ENCODE results near the gene KCNH1.
"Not testable (repeated sequence)": the region's sequence is repeated elsewhere in the genome, so short reads cannot be mapped to it uniquely, and the experiment has no call there.

The KCNH1 gene

DNA sequence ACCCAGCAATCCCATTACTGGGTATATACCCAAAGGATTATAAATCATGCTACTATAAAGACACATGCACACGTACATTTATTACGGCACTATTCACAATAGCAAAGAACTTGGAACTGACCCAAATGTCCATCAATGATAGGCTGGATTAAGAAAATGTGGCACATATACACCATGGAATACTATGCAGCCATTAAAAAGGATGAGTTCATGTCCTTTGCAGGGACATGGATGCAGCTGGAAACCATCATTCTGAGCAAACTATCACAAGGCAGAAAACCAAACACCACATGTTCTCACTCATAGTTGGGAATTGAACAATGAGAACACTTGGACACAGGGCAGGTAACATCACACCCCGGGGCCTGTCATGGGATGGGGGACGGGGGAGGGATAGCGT is 52.5 kb downstream of the KCNH1 start:
- not testable (repeated sequence) for H3K9ac ChIP-seq (ENCODE audit: low read depth, low read length); H3K9me3 ChIP-seq (ENCODE audit: control insufficient read depth, insufficient read depth, low read length); H3K4me1 ChIP-seq (ENCODE audit: insufficient read depth, low read length); H3K36me3 ChIP-seq (ENCODE audit: insufficient read depth, low read length)

GRCh38 chr1:211068976-211069375 is 65.0 kb downstream of the KCNH1 start:
- Histone ChIP-seq H3K9ac (ENCODE audit: low read depth, low read length) (no peak overlapping the region), H3K9me3 (ENCODE audit: control insufficient read depth, insufficient read depth, low read length) (peaks cover 2% of the 10 kb centered on the region; the same call in 1 of the 2 replicates), H3K4me1 (ENCODE audit: insufficient read depth, low read length) (no peaks in the 10 kb centered on the region), H3K36me3 (ENCODE audit: insufficient read depth, low read length) (no peaks in the 10 kb centered on the region)

DNA sequence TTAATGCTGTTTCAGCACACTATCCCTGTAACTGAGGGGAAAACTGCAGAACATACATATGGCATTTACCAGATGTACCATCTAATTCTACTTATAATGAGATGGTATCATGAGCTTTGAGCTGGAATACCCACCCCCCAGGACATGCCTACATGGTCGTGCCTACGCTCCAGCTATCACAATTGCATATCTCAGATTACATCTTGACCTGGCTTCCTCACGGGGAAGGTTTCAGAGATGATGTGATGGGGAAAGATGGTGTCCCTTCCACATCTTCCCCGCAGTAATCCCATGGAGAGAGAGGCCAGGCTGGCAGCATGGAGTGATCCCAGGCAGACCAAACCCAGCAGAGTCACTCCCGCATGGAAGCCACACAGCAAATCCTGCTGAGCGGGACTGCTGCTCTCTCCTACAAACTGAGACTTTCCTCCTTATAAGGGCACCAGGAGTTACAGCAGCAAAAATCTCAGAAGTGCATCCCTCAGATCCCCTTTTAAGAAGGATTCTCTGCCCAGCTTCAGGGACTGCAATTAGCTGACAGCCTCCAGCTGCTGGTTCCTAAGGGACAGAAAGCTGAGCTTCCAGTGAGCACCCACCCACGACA is 67.1 kb downstream of the KCNH1 start:
- no peak overlapping the region for H3K9ac ChIP-seq (ENCODE audit: low read depth, low read length)
- no peaks in the 10 kb centered on the region for H3K36me3 ChIP-seq (ENCODE audit: insufficient read depth, low read length)
- peaks cover 2% of the 10 kb centered on the region; the same call in 1 of the 2 replicates for H3K9me3 ChIP-seq (ENCODE audit: control insufficient read depth, insufficient read depth, low read length)
- H3K4me1 ChIP-seq (ENCODE audit: insufficient read depth, low read length), result no peaks in the 10 kb centered on the region

DNA sequence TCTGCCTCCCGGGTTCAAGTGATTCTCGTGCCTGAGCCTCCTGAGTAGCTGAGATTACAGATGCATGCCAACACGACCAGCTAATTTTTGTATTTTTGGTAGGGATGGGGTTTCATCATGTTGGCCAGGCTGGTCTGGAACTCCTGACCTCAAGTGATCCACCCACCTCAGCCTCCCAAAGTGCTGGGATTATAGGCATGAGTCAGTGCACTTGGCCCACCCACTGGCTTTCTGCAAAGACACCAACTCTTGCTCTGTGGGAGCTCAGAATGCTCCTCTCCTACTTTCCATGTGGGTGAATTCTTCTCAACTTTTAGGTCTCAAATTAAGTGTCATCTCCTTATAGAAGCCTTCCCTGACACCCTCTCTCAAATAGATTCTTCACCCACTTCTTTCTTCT is 92.1 kb downstream of the KCNH1 start:
- H3K4me1 ChIP-seq (ENCODE audit: insufficient read depth, low read length); H3K36me3 ChIP-seq (ENCODE audit: insufficient read depth, low read length); H3K9ac ChIP-seq (ENCODE audit: low read depth, low read length); H3K9me3 ChIP-seq (ENCODE audit: control insufficient read depth, insufficient read depth, low read length): not testable (repeated sequence)

DNA sequence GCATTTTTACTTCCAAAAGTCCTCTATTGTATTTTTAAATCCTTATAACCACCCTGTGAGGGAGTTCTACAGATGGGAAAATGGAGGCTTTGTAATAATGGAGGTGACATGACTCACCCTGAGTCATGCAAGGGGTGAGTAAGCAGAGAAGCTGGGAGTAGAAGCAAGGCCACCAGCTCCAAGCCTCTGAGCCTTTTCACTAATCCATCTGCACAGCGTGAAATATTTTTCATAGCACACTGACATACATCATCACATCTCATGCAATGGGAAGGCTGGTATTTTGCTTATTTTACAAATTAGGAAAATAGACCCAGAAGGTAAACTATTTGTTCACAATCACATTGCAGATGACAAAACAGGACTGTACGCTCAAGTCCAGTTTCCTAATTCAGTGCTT is 96.9 kb downstream of the KCNH1 start:
- Histone ChIP-seq H3K9me3 (ENCODE audit: control insufficient read depth, insufficient read depth, low read length) (no peaks in the 10 kb centered on the region), H3K9ac (ENCODE audit: low read depth, low read length) (no peak overlapping the region), H3K4me1 (ENCODE audit: insufficient read depth, low read length) (0 out of 2 replicates have a peak, but pooled peaks cover 4% of the 10 kb centered on the region), H3K36me3 (ENCODE audit: insufficient read depth, low read length) (no peaks in the 10 kb centered on the region)

DNA sequence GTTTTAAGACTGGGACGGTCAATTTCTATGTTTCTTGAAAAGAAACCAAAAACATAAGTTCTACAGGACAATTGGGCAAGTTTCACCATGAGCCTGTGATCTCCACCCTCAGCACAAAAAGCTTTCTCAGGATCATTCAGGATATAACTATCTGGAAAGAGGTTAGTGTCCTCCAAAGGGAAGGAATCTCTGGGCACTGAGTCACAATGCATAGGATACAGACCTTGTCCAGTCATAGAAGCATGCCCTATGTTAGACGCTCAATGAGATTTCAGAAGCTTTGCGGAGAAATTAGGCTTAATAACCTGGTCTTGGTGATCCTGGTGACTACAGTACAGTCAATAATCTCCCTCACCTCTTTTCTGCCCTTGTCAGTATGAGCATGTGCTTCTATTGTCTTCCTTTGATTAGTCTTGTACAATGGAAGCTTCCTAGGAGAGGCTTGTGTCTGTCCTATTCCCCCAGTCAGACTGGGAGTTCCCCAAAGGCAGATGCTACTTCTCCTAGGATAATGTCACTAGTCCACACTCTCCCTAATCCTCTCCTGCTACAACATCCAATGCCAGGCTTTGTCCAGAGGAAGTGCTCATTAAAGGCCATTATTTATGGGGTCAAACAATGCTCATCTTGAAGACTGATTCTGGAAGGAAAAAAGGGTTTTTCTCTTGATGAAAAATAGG is 97.4 kb downstream of the KCNH1 start:
- H3K9me3 ChIP-seq (ENCODE audit: control insufficient read depth, insufficient read depth, low read length), result no peaks in the 10 kb centered on the region
- H3K9ac ChIP-seq (ENCODE audit: low read depth, low read length), result no peak overlapping the region
- no peaks in the 10 kb centered on the region for H3K36me3 ChIP-seq (ENCODE audit: insufficient read depth, low read length)
- H3K4me1 ChIP-seq (ENCODE audit: insufficient read depth, low read length), result 0 out of 2 replicates have a peak, but pooled peaks cover 4% of the 10 kb centered on the region

DNA sequence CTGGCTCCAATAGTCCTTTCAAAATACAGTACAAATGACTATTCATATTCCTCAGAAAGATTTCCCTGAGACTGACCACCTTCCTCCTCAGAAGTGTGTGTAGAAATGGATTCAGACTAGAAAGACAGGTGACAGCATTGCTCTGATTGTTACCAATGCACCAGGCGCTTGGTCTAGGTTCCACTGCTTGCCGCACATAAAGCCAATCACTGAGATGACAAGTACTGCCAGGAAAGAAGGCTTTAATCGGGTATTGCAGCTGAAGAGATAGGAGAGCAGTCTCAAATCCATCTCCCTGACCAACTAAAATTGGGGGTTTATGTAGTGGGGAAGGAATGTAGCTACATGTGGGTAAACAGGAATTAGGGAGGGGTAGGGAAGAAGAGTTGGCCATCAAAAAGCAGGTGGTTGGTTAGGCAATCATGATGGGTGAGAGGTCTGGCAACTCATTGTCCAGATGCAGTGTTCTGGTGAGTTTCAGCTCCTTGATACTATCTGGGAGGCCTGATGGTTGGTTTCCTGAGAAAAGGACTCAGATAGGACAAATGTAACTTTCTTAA is 98.0 kb downstream of the KCNH1 start:
- no peak overlapping the region for H3K9ac ChIP-seq (ENCODE audit: low read depth, low read length)
- no peaks in the 10 kb centered on the region for H3K9me3 ChIP-seq (ENCODE audit: control insufficient read depth, insufficient read depth, low read length)
- 0 out of 2 replicates have a peak, but pooled peaks cover 4% of the 10 kb centered on the region for H3K4me1 ChIP-seq (ENCODE audit: insufficient read depth, low read length)
- no peaks in the 10 kb centered on the region for H3K36me3 ChIP-seq (ENCODE audit: insufficient read depth, low read length)

DNA sequence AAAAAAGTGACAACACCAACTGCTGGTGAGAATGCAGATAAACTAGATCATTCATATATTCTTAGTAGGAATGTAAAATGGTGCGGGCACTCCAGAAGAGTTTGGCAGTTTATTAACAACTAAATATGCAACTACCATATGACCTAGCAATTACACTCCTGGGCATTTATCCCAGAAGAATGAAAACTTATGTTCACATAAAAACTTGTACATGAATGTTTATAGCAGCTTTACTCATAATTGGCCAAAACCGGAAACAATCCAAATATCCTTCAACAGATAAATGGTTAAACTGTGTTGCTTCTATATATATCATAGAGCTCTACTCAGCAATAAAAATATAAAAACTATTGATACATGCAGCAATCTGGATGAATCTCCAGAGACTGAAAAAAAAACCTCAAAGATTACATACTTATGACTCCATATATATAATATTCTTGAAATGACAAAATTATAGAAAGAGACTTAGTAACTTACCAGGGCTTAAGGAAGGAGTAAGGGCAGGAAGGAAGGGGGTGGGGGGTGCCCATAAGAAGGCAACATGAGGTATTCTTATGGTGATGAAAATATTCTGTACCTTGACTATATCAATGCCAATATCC is 99.9 kb downstream of the KCNH1 start:
- Histone ChIP-seq H3K9me3 (ENCODE audit: control insufficient read depth, insufficient read depth, low read length) (no peaks in the 10 kb centered on the region), H3K36me3 (ENCODE audit: insufficient read depth, low read length) (no peaks in the 10 kb centered on the region), H3K4me1 (ENCODE audit: insufficient read depth, low read length) (0 out of 2 replicates have a peak, but pooled peaks cover 4% of the 10 kb centered on the region), H3K9ac (ENCODE audit: low read depth, low read length) (no peak overlapping the region)

DNA sequence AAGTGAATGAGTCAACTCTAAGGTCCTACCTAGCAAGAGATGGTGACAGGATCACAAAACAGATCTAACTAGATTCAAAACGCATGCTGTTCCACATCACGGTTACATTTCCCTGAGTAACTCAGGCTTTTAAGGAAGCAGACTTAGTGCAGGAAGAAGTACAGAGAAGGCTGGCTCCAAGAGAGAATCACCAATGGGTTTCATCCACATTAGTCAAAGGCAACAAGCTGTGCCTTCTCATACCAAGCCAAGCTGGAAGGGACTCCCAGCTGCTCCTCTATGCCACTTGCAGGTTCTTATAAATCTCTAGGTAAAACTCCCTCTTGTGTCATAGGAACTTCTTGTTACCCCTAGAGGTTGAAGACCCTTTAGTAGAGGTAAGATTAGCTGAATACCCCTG is 109.0 kb downstream of the KCNH1 start:
- no peaks in the 10 kb centered on the region for H3K9me3 ChIP-seq (ENCODE audit: control insufficient read depth, insufficient read depth, low read length)
- H3K4me1 ChIP-seq (ENCODE audit: insufficient read depth, low read length), result no peaks in the 10 kb centered on the region
- no peaks in the 10 kb centered on the region for H3K36me3 ChIP-seq (ENCODE audit: insufficient read depth, low read length)
- no peak overlapping the region for H3K9ac ChIP-seq (ENCODE audit: low read depth, low read length)

- no peaks in the 10 kb centered on the region for H3K36me3 ChIP-seq (ENCODE audit: insufficient read depth, low read length)
- H3K9me3 ChIP-seq (ENCODE audit: control insufficient read depth, insufficient read depth, low read length), result no peaks in the 10 kb centered on the region
- H3K4me1 ChIP-seq (ENCODE audit: insufficient read depth, low read length), result no peaks in the 10 kb centered on the region
- H3K9ac ChIP-seq (ENCODE audit: low read depth, low read length), result no peak overlapping the region
Observed at GRCh38 chr1:211019266-211019665, 114.7 kb downstream of the KCNH1 start.

DNA sequence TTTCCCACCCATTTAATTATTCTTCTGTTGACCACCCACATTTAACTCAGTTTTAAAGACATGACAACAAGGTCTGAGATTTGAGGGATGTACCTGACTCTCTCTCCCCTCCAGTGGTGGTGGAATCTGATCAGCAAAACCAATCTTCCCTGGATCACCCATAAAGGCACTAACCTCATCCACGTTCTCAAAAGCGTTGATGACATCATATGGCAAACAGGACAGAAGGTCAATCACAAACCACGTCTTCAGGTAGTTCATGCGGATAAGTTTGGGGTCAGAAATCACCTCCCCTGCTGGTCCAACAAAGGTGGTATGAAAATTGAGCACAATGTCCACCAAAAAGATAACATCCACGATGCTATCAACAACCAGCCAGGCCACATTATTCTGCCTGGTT is 115.3 kb downstream of the KCNH1 start:
- H3K9me3 ChIP-seq (ENCODE audit: control insufficient read depth, insufficient read depth, low read length), result no peaks in the 10 kb centered on the region

DNA sequence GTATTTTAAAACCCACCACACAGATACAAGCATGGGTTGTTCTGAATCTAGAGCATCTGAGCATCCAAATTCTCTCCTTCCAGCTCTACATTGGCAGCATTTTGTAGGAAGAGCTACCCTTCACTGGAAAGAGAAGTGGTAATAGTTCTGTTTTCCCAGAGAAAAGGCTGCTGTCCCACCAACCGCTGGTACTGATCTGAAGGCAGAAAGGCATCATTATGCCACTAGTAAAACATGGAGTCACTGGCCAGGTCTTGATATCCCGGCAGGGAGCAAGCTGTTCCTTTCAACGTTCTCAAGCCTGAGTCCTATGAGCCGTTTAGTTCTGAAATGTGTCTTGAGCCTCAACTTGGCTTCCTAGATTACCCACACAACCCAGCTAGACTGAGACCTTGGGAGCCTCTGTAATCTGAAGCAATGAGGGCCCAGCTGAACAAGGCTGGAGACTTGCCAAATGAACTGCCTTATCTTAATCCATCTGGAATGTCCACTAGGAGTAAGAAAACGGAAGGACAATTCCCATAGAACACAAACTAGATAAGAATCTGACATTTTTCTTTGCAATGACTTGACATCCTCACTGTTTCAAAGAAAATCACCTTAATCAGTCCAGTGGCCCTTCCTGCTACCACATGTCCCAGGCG is 116.8 kb downstream of the KCNH1 start:
- H3K36me3 ChIP-seq (ENCODE audit: insufficient read depth, low read length), result no peaks in the 10 kb centered on the region
- no peaks in the 10 kb centered on the region for H3K9me3 ChIP-seq (ENCODE audit: control insufficient read depth, insufficient read depth, low read length)
- no peak overlapping the region for H3K9ac ChIP-seq (ENCODE audit: low read depth, low read length)
- no peaks in the 10 kb centered on the region for H3K4me1 ChIP-seq (ENCODE audit: insufficient read depth, low read length)

More for the DNA sequence above, 115.3 kb downstream of the KCNH1 start:
- no peaks in the 10 kb centered on the region for H3K4me1 ChIP-seq (ENCODE audit: insufficient read depth, low read length)
- no peak overlapping the region for H3K9ac ChIP-seq (ENCODE audit: low read depth, low read length)
- H3K36me3 ChIP-seq (ENCODE audit: insufficient read depth, low read length), result no peaks in the 10 kb centered on the region

DNA sequence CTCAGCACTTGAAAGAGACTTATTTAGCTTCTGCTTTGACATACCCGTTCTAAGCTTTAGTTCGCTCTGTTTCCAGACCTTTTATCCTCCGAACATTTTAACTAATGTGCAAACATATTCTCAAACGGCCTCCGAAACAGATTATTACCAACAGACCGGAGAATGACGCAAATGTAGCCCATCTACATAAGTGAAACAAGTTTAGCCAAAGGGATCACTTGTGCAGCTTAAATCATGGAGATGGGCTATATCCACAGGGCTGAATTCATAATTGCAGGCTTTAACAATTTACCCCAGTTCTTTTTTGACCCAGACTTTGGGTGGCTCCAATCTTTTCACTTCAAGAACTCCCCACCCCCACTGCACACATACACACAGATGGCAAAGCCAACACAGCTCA is 119.7 kb downstream of the KCNH1 start:
- no peaks in the 10 kb centered on the region for H3K9me3 ChIP-seq (ENCODE audit: control insufficient read depth, insufficient read depth, low read length)
- no peaks in the 10 kb centered on the region for H3K36me3 ChIP-seq (ENCODE audit: insufficient read depth, low read length)
- H3K9ac ChIP-seq (ENCODE audit: low read depth, low read length), result no peak overlapping the region
- no peaks in the 10 kb centered on the region for H3K4me1 ChIP-seq (ENCODE audit: insufficient read depth, low read length)

- Histone ChIP-seq H3K4me1 (ENCODE audit: insufficient read depth, low read length) (no peaks in the 10 kb centered on the region), H3K9me3 (ENCODE audit: control insufficient read depth, insufficient read depth, low read length) (no peaks in the 10 kb centered on the region), H3K9ac (ENCODE audit: low read depth, low read length) (no peak overlapping the region), H3K36me3 (ENCODE audit: insufficient read depth, low read length) (no peaks in the 10 kb centered on the region)
Observed at GRCh38 chr1:211013346-211014240, 120.4 kb downstream of the KCNH1 start.
